GM19452 (cell line): ENCODE measurements around the gene VPS54.
"Not testable (repeated sequence)": the region's sequence is repeated elsewhere in the genome, so short reads cannot be mapped to it uniquely, and the experiment has no call there.

Source experiments
- ATAC-seq: cut with Tn5 transposase; IDR thresholded peaks from one replicate; pipeline ENCODE4 v1.9.1; 2021; ENCODE audit not compliant: unreplicated experiment

Gene VPS54

GRCh38 chr2:64024259-64024949 lies 5.2 kb upstream of the VPS54 start:
- ATAC-seq, result no peak

DNA sequence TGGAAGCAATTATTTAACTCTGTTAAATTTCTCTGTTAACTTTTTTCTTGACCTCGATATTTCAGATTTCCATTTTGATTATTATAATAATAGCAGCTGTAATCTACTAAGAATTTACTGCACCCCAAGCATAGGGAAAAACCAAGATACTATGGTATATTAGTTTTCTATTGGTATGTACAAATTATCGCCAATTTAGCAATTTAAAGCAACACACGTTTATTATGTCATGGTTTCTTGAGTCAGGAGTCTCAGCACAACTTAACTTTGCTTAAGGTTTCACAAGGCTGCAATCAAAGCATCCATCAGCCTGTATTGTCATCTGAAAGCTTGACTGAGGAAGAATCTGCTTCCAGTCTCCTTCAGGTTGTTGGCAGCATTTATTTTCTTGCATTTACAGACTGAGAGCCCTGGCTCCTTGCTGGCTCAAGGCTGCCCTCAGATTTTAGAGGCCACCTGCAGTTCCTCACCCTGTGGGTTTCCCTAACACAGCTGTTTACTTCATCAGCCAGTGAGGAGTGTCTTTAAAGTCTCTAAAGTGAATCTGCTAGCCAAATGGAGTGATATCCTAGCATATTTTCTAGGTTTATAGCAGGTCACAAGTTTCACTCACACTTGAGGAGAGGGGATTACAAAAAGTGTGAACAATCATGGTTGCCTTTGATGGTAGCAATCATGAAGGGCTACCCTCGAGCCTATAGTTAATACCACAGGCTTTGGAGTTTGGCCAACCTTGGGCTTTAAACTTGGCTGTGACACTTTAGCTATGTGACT lies 4.4 kb upstream of the VPS54 start:
- no peak for ATAC-seq

- no peak for ATAC-seq
Measured at GRCh38 chr2:64021578-64021977, 2.4 kb upstream of the VPS54 start.

GRCh38 chr2:64019975-64020528 lies 824 bp upstream of the VPS54 start:
- ATAC-seq, result no peak

GRCh38 chr2:64018701-64019082 lies 536 bp downstream of the VPS54 start:
- peak; percentile 54 for ATAC-seq

DNA sequence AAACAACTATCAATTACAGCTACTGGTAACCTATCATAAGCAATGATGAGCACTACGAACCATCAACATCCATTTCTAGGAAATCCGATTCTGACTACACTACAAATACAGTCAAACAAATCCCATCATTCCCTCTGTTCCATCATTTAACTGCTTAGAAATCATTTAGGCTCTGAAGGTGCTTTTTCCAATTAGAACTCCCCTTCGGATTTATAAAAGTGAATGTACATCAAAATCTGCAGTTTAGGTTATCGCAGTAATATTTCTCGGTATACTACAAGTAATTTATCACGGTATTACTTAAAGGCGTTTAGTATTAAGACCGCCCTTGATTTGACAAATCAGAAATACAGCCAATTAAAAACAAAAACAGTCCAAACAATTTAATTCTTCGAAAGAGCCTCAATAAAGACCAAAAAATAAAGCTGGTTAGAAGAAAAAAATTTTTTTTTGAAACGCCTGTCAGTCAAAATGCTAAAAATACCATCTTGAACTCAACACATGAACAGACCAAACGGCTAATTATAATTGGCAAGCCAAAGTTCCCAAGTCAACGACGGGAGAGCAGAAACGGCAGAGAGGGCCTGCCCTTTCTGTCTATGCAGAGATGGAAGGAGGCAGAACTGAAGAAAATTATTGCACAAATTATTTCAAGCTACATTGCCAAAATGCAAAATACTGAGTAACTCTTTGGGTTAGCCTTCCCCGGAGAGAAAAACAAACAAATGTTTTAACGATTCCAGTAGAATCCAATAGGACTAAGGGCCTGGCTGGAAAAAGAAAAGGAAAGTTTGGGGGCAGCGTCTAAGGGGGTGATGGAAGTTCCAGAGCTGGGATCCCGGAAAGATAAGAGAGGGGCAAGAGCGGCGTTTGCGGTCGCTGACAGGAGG lies 1.2 kb downstream of the VPS54 start:
- no peak for ATAC-seq

GRCh38 chr2:64015898-64016297 lies 3.3 kb downstream of the VPS54 start:
- ATAC-seq, result no peak

GRCh38 chr2:64015391-64015790 lies 3.8 kb downstream of the VPS54 start:
- ATAC-seq, result no peak

DNA sequence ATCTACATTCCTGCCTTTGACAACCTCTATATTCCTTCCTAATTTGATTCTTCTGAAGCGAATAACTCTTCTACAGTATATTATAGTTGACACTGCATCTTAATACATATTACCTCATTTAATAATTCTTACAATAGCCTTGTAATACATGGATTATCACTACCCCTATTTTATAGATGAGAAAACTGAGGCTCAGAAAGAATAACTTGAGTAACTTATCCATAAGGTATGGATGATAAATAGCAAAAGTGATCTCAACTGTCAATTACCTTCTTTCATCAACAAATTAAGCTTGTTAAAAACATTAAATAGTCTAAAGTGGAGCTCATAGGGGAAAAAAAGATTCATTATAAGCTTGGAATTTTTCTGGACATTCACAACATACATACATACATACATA lies 4.6 kb downstream of the VPS54 start:
- no peak for ATAC-seq

- no peak for ATAC-seq
Measured at GRCh38 chr2:64013053-64013452, 6.2 kb downstream of the VPS54 start.

DNA sequence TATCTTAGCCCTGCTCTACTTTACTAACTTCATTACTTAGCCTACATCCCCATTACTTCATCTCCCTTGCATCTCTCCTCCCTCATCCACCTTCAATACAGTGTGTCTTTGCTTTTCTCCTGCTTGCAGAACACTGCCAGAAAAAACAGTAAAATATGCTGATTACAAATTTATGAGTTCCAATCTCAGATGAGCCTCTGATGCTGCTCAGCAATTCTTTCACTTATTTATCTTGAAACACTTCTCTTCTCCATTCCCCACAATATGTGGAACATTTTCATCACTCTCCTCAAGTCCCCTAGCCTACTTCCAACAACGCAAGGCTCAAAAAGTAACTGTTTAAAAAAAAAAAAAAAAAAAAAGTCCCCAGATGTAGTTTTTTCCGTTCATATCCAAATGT lies 7.1 kb downstream of the VPS54 start:
- no peak for ATAC-seq

DNA sequence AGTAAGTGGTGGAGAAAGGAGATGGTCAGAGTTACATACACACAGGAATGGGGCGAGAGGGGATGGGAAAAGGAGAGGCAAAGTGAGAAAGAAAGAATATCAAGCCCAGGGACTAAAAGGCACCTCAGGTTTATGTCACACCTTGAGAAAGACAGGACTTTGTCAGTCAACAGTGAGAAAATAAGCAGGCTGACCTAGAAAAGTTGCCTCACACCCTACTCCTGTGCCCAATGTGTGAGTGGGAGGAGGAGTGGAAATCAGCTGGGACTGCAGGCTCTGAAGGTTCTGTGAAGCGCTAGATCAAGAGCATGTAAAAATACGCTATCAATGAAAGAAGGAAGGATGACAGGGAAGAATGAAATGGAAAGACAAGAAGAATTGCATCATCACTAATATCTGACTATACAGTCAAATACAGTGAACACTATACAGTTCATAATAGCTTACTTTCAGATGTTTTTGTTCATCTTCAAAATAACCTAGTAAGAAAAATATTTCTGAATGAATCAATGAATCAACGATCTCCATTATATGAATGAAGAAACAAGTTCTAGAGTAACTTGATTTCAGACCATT lies 10.7 kb downstream of the VPS54 start:
- no peak for ATAC-seq

- ATAC-seq, result no peak
Measured at GRCh38 chr2:64007924-64008323, 11.3 kb downstream of the VPS54 start.

- no peak for ATAC-seq
Measured at GRCh38 chr2:64005707-64006356, 13.4 kb downstream of the VPS54 start.

DNA sequence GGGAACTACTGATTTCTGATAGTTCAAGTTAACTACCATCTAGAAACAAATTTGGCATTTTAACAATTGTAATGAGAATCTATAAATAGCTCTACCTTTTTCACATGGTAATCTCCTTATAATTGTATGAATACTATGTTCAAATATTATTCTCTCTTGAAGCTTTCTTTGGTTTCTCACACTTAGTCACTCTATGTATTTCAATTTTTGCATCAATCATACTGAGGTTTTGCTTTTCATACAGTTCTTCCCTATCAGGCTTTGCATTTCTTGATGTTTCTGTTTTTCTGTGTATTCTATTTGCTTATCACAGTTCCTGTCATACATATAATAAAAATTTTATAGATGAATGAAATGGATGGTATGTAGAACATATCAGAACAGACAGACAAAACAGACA lies 16.0 kb downstream of the VPS54 start:
- ATAC-seq, result no peak

- ATAC-seq, result no peak
Measured at GRCh38 chr2:64001382-64002101, 17.7 kb downstream of the VPS54 start.

- ATAC-seq, result no peak
Measured at GRCh38 chr2:64000630-64001381, 18.4 kb downstream of the VPS54 start.

- ATAC-seq, result no peak
Measured at GRCh38 chr2:63999049-63999448, 20.2 kb downstream of the VPS54 start.

DNA sequence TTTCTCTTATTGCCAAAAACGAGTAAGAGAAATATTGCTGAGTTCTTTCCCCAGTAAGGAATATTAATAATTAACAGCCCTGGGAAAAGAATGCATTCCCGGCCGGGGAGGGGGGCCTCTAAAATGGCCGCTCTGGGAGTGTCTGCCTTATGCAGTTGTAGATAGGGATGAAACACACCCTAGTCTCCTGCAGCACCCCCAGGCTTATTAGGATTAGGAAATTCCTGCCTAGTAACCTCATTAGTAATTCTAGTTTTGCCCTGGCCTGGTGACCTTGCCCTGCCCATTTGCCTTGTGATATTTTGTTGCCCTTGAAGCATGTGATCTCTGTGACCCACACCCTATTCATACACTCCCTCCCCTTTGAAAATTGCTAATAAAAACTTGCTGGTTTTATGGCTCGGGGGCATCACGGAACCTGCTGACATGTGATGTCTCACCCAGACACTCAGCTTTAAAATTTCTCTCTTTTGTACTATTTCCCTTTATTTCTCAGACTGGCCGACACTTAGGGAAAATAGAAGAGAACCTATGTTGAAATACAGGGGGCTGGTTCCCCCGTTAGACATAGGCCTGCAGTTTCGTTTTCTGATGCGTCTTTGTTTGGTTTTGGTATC lies 22.5 kb downstream of the VPS54 start:
- not testable (repeated sequence) for ATAC-seq
